Right kidney (tissue), 1 donor: Measurements from ENCODE around the gene SMAP1.

Experiments
- DNase-seq: peaks from one replicate; pipeline ENCODE4 v3.0.0-alpha.2; 2016

Gene SMAP1

DNA sequence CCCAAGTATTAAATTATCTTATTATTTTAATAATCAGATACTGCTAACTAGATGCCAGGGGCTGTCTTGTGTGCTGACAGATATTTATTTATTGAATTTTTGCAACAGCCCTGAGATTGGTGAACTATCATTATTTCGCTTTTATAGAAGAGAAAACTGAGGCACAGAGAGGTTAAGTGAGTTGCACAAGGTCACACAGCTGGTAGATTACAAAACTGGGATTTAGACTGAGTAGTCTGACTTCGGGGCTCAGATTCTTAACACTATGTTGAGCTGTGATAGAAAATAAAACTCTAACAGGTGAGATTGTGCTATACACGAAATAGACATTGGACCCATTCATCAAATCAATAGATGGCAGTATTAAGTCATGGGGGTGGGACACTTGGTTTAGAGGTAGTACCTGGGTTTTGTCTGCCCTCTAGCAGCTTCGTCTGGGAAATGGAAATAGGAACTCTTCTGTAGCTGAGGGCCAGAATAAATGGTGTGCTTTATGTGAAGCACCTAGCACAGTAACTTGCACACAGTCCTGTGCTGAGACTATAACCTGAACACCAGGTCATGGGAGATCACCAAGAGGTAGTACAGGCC is 175.7 kb downstream of the SMAP1 start:
- no peak for DNase-seq

DNA sequence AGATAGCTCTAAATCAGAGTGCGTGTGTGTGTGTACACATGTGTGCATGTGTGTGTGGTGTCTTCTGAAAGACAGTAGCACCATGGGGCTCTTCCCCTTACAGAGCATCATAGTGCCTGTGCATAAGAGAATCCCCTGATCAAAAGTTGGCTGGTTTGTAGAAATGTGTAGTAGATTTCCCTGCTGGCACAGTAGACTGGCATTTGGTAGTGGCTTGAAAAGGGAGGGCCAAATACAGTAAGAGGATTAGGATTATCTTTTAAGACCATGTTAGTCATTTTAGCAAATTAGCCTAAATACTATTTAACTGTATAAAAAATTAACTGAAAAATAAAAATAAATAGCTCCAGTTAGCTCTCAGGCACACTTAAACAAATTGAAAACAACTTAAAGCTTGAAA is 176.6 kb downstream of the SMAP1 start:
- DNase-seq: no peak

DNA sequence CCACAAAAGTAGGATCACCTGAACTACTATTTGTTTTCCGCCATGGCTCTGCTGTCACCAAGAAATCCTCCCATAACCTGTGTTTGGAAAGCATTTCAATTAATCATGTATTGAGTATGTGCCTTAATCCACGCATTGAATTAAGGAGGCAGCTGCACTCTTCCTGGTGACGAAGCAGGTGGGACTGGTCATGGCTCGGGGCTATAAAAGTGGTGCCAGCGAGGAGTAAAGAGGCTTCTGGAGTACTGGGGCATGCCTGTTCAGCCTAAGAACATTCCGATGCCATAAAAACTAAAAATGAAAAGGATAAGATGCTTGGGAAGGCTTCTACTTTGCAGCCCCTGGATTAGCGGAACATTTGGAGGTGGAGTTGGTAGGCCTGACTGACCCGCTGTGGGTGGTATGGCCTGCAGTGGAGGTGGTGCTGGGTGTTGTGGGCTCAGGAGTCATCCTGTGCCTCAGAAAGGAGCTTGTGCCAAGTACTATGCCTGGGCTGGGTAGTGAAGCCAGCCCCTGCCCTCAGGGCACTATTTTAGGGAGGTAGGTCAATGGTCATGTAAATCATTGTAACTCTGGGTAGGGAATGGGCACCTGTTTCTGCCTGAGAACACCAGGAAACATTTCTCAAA is 178.6 kb downstream of the SMAP1 start:
- DNase-seq: no peak

DNA sequence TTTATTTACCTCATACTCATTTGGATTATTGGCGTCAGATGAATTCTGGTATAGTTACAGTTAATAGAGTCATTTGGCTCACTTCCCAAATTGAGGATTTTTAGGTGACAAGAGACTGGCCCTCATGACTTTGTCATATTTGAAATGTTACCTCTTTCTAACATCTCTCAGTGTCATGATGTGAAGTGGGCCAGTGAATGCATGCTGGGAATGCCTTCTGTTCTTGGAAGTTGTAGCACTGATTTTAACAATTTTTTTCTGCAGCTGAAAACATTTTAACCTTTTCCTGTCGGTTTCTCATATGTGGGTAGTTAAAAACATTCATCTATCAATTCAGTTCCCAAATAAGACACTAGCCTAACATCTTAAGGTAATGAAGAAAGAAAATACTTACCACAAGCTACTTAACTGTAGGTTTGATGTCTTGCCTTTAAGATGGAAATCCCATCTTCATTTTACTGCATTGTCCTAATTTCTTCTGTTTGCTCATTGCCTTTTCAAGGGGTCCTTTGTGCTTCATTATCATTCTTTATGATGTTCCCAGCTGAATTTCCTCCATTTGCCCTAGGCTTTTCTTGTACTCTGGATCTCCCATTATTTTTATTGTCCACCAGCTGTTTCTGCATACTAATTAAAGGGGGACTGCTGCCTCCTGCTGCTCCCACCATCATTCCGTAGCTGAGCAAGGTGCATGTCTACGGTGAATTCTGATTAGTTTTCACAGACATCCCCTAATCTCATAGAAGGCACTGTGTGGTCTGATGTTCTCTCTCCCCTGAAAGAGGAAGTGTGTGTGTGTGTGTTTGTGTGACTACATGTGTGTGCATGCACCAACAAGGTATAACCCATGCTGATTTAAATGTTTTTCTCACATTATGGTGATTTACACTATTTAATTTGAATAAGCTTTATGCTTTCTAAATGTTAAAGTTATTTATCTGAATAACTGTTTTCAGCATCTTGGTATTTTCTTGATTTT is 179.7 kb downstream of the SMAP1 start:
- no peak for DNase-seq

DNA sequence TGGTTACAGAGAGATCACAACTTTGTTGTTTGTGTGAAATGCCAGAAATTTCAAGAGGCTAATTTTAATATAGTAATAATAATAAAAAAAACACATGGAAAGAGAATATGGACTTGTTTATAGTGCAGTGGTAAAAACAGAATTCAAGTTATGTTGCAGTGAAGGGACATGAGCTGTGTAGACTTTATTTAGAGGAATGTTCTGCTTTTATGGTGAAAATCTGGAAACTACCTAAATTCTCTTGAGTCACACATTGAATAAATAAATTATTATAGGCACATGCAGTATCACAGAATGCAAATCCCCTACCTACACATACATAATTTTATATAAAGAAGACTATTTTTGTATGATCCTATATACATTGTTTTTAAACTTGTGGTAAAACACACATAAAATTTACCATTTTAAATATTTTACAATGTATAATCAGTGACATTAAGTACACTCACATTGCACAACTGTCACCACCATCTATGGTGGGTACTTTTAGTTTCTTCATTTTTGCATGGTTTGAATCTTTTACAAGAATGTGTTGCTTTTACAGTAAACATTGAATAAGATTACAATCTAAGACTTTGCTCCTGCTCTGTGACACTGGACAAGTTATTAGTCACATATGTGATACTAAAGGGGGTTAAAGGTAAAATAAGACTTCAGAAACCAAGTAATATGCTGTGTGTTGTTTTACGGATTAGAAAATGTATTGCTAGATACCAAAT is 181.8 kb downstream of the SMAP1 start:
- no peak for DNase-seq

DNA sequence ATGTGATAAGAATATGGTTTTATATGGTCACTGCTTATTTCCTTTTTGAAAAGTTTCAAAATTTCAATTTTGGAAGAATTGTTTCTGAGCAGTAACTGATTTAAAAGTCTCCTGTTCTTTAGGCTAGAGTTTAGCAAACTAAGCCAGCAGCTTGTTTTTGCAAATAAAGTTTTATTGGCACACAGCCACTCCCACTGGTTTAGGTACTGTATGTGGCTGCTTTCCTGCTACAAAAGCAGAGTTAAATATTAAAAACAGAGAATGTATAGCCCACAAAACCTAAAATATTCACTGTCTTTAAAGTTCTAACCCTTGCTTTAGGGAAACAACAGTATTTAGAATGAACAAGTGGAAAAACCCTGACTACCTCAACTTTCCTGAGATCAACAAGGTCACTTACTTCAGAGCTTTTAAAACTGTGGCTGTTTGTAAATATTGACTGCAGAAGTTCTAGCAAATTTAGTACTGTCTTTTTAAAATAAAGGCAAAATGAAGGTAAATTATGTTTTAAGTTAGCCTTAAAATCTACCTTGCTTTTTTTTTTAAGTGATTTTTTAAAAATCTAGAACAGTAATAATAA is 185.1 kb downstream of the SMAP1 start:
- DNase-seq: no peak

DNA sequence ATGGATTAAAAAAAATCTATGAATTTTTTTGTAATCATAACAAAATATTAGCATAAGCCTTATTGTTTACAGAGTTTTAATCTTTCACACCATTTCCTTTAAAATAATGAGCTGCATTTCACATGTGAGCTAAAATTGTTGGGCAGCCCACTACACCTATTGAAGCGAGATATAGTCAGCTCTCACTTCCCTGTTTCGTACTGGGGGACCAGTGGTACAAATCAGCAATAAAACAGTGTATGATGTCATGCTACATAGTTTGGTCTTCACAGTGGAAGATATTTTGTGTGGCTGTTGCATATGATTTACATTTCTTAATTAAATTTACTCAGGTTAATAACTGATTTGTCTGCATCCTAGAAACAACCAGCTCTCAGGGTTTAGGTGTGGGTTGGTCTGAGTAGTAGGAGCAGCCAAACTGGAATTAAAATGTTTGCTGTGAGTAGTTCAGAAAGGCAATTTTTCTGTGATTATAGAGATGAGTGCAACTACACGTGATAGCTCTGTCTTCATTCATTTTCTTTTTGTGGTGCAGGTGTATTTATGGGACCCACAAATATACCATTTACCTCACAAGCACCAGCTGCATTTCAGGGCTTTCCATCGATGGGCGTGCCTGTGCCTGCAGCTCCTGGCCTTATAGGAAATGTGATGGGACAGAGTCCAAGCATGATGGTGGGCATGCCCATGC is 189.8 kb downstream of the SMAP1 start:
- no peak for DNase-seq

DNA sequence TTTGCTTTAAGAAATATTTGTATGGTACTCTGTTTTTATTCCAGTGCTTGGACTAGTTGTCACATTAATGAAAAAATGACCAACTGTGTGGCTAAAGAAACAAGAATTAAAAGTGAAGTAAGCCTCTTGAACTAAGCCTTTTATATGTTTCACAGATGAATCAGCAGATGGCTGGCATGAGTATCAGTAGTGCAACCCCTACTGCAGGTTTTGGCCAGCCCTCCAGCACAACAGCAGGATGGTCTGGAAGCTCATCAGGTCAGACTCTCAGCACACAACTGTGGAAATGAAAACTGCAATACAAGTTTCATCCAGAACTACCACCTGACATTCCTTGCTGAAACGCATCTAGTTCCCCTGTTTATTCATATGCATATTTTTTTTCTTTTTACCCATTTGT is 192.4 kb downstream of the SMAP1 start:
- no peak for DNase-seq

DNA sequence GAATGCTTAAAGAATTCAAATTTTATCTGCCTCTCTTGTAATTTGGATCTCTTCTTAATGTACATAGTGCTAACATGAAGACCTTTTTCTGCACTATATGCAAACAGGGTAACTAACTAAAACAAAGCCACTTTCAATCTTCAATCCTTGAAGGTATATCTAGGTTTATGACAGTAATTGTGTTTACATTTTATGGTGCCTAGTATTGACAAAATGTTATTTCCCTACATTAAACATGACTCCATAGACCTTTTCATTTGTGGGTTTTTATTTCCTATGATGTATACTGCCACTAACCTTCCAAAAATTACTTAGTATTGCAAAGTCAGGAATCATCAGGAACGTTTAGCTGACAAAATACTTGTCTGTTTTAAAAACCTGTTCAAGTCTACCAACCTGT is 193.2 kb downstream of the SMAP1 start:
- no peak for DNase-seq

DNA sequence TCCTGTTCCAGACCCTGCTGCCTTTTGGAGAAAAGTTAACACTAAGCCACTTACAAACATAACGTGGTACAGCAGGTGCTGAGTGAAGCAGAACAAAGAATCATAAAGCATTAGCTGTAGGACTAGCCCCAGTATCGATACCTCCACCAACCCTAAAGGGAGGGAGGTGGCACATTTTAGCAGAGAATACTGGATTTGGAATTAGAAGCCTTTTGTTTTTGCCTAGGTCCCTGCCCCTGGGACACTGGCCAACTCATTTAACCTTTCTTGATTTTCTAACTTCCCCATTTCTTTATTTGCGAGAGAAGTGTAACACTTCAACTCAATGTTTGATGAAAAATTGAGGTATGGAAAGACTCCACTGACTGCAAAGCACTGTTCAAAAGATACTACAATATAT is 195.7 kb downstream of the SMAP1 start:
- DNase-seq: no peak

DNA sequence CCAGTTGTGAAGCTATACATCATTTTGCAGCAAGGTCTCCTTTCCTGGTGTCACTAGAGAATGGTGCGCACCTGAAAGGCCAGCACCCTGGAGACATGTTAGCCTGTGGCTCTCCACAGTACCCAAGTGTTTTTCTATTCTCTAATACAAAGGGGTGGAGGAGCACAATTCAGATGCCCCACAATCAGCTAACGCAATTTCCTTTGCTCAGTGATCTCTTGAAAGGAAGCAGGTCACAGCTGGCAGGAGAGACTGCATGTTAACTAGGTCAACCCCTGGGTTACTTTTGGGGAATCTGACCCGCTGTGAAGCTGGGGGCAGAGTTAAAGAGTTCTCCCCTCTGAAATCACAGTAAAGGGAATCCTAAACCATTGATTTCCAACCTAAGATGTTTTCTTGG is 196.7 kb downstream of the SMAP1 start:
- DNase-seq: no peak

DNA sequence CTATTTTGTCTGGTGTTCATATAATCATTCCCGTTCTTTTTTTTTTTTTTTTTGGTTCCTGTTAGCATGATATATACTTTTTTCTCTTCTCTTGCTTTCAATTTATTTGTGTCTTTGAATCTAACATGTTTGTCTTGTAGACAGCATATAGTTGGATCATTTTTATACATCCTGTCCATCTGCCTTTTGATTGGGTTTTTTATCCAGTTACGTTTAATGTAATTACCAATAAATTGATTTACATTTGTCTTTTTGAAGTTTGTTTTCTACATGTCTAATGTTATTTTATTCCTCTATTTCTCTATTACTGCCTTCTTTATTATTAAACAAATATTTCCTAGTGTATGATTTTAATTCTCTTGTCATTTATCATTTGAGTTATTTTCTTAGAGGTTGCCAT is 204.8 kb downstream of the SMAP1 start:
- DNase-seq: no peak

DNA sequence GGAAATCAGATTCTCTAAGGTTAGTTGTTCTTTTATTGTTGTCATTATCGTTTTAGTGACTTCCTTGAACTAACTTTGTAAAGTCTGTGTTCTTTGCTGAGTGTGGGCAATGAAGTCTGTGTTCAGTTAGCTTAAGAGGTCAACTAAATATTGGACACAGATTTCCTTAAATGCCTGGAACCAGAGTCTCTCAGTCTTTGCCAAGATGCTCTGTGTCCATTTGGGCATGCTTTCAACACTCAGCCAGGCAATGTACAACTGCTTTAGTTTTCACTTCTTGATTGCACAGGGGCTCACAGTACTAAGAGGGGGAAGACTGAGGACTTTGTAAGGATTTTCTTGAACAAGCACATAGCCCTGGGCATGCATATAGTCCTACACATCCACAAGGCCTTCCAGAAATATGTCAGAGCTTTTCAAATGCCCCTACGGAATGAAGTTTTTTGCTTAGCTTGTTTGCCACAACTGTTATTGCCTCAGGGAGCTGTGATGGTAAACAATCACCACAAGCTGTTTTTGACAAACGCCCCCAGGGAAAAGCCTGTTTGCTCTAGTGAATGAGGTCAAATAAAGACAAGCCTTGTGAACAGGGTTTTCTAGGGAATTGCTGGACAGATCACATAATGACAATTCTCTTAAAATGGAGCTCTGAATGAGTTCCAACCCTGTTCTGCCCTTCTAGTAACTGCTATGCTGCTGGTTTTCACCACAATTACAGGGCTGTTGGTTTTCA is 206.7 kb downstream of the SMAP1 start:
- no peak for DNase-seq

DNA sequence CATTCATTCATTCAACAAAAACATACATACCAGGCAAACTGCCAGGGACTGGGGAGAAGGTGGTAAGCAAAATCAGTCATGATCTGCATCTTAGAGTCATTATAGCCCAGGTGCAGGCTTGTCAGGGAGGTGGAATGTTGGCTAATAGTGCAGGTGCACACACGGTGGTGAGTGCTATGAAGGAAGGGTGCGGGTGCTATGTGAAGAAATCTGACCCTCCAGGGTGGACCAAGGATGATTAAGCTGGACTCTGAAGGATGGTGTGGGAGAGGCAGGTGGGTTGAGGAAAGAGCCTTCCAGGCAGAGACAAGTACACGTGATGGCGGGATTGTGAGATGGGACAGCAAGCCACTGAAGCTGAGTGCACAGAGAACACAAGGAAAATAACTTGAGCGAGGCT is 211.8 kb downstream of the SMAP1 start:
- no peak for DNase-seq

DNA sequence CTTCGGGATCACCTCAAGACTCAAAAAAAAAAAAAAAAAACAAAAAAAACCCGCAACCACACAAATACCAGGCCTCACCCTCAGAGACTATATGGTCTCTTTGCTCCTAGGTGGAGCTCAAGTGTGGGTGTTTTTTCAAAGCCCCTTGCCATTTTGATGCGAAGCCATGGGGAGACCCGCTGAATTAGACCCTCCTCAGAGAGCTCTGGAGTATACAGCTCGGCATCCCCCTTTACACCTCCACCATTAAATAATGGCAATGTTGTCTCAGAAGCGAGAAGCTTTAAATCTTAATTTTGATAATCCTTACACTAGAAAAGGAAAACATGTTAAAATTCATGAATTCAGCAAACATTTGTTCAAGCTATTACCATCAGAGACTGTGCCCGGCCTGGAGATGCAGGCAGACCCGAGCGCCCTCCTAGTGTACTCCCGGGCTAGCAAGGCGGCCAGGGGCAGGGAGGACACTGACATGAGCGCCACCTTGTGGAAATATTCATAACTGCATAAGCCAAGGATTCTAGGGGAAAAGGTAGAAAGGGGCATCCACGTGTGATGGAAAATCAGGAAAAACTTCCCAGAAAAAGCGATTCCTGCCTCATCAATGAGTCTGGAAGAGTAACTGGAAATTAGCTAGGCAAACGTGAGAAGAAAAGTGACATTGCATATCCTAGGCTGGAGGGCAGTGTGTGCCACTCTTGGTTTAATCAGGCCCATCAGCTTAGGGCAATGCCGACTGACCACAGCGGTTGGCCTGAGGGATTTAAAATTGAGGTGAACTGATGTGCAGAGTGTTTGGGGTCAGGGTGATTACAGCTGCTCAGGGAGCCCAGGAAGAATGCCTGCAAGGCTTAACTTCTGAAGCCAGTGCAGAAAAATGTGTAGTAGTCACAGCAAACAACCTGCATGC is 216.6 kb downstream of the SMAP1 start:
- peak; percentile 55 for DNase-seq

DNA sequence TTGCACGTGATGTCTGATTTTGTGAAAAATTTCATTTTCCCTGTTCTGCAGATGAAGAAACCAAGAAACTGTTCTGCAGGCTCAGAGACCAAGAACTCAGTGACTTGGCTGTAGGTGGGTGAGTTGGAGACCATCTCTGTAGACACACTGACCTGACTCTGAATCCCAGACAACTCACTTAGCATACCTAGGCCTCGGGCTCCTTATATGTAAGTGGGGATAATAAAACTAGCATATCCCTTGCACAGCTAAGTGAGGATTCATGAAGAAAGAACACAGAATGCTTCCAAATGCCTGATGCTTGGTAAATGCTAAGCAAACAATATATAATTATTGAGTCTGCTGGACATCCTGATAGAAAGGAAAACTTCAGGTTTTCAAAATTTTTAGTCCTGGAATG is 218.4 kb downstream of the SMAP1 start:
- DNase-seq: no peak

DNA sequence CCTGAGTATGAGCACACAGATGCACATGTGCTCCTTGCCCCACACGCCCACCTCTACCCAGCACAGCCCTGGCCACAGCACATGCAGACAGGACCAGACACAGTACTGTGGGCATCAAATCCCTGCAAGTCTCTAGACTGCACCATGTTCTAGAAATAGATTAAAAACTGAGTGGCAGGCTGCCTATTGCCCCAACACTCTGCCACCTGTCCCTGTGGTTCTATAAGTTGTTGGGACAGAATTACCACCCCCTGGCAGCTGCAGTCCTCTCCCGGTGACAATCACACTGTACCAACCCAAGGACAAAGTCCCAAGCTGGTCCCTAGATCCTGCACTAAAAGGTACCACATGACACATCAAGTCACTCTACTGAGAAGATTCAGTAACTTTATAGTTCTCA is 219.0 kb downstream of the SMAP1 start:
- DNase-seq: no peak

DNA sequence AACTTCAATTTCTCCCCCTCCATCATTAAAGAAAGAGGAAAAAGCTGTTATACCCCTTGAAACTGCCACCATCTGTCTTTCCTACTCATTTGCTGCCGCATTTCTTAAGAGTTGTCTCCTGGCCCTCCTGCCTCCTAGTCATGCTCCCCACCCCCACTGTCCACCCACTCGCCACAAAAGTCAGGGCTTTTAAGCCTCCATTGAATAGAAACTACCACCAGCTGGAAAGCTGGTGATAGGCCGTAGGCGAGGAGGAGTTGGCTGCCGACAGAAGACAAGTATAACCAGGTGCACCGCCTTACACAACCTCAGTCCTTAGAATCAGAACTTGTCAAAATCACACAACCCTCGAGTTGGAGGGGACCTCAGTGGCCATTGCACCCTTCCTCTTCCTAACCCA is 221.6 kb downstream of the SMAP1 start:
- no peak for DNase-seq

DNA sequence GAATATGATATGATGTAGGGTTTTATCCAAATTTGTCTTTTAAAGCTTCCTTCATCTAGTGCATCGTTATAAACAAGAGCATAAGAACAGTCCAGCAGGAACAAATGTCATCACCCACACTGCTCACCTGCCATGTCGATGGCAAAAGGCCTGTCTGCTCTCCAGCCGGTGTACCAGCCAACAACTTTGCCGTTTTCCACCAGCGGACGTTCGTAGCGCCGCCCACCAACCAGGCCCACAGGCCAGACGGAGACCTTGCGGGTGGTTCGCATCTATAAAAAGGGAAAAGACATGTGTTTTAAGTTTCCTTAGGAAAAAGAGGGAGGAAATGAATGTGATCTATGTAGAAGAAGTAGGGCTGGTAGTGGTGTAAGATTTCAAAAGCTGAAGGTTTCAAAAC is 226.3 kb downstream of the SMAP1 start:
- DNase-seq: no peak

DNA sequence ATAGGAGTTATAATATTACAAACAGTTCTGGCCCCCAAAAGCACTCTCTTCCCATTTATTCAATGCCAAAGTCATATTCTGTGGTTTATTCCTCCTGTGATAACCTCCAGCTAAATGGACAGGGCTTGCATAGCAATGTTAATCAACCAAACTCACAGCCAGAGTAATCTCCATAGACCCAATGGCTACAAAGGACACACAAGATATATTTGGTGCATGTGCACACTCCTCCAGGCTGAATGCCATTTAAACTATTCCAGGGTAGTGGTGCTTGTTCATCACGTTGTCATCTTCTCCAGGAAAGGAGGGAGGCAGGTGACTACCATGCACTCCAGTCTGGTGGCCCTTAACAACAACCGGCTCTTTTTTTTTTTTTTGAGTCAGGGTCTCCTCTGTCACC is 232.4 kb downstream of the SMAP1 start:
- no peak for DNase-seq
